Nephron (organoid): ENCODE results near the gene TUBAL3.
A peak's percentile ranks its signal among the peaks of the same experiment; 100 is the strongest.

Source experiments
- H3K27ac Mint-ChIP-seq, 3 experiments: 2 replicates each; pipeline ENCODE4 v1.8.0; 2020; ENCODE audit warnings: mixed read lengths in 3 of 3, mild to moderate bottlenecking in 2 of 3, moderate library complexity in 1 of 3
- H3K27me3 Mint-ChIP-seq: 2 replicates; pipeline ENCODE4 v1.8.0; 2021; ENCODE audit warnings: low read depth, mild to moderate bottlenecking, moderate library complexity, mixed read lengths
- H3K36me3 Mint-ChIP-seq: 2 replicates; pipeline ENCODE4 v1.8.0; 2020; ENCODE audit warnings: low read depth, mixed read lengths
- H3K4me1 Mint-ChIP-seq: 2 replicates; pipeline ENCODE4 v1.8.0; 2020; ENCODE audit warnings: mixed read lengths
- H3K4me3 Mint-ChIP-seq, 3 experiments: 2 replicates each; pipeline ENCODE4 v1.8.0; 2020; ENCODE audit warnings: mild to moderate bottlenecking in 3 of 3, mixed read lengths in 3 of 3, moderate library complexity in 2 of 3
- H3K9me3 Mint-ChIP-seq: 2 replicates; pipeline ENCODE4 v1.8.0; 2020; ENCODE audit warnings: mixed read lengths
- CTCF ChIP-seq, 3 experiments: fragments of 200-600 bp; sonication (generic); IDR thresholded peaks; one replicate each; pipeline ENCODE4 v1.5.0; 2021; ENCODE audit warnings: antibody characterized with exemption in 3 of 3; ENCODE audit not compliant: unreplicated experiment in 3 of 3

Gene TUBAL3

GRCh38 chr10:5419466-5420094, 15.0 kb upstream of the TUBAL3 start:
- Mint-ChIP-seq H3K9me3 (peaks cover 36% of the 10 kb centered on the region), H3K4me3 (no peak overlapping the region), H3K4me1 (no peaks in the 10 kb centered on the region), H3K27me3 (peaks cover 3% of the 10 kb centered on the region), H3K36me3 (peaks cover 44% of the 10 kb centered on the region), H3K27ac (no peak overlapping the region)
- no peak for TF ChIP-seq CTCF (IDR thresholded peaks at IDR 0.05; ENCODE audit: unreplicated experiment in 3 of 3)

- H3K27ac Mint-ChIP-seq = no peak overlapping the region
- no peak overlapping the region for H3K4me3 Mint-ChIP-seq
- H3K4me1 Mint-ChIP-seq = no peaks in the 10 kb centered on the region
- peaks cover 36% of the 10 kb centered on the region for H3K9me3 Mint-ChIP-seq
- no peak for TF ChIP-seq CTCF (IDR thresholded peaks at IDR 0.05; ENCODE audit: unreplicated experiment in 3 of 3)
- H3K36me3 Mint-ChIP-seq = peaks cover 44% of the 10 kb centered on the region
- H3K27me3 Mint-ChIP-seq = peaks cover 3% of the 10 kb centered on the region
These were observed 14.0 kb upstream of the TUBAL3 start for GRCh38 chr10:5418584-5418983.

- no peak for TF ChIP-seq CTCF (IDR thresholded peaks at IDR 0.05; ENCODE audit: unreplicated experiment in 3 of 3)
- Mint-ChIP-seq H3K4me3 (no peak overlapping the region), H3K9me3 (peaks cover 33% of the 10 kb centered on the region), H3K27me3 (peaks cover 3% of the 10 kb centered on the region), H3K36me3 (peaks cover 40% of the 10 kb centered on the region), H3K27ac (no peak overlapping the region), H3K4me1 (no peaks in the 10 kb centered on the region)
These were observed 12.4 kb upstream of the TUBAL3 start for GRCh38 chr10:5416981-5417380.

GRCh38 chr10:5413012-5413938, 8.6 kb upstream of the TUBAL3 start:
- Mint-ChIP-seq H3K4me1 (no peaks in the 10 kb centered on the region), H3K36me3 (peaks cover 19% of the 10 kb centered on the region), H3K4me3 (no peak overlapping the region), H3K9me3 (peaks cover 12% of the 10 kb centered on the region), H3K27ac (no peak overlapping the region), H3K27me3 (peaks cover 3% of the 10 kb centered on the region)
- TF ChIP-seq CTCF (IDR thresholded peaks at IDR 0.05; ENCODE audit: unreplicated experiment in 3 of 3) = no peak

GRCh38 chr10:5412277-5412941, 7.8 kb upstream of the TUBAL3 start, which contains the start of gene NET1:
Gene NET1 (plus strand): TSS chr10:5412557. CDS start chr10:5412693, 136 bp downstream.
- H3K27ac Mint-ChIP-seq = no peak within 1 kb of the TSS
- H3K9me3 Mint-ChIP-seq = peaks cover 9% of the 10 kb centered on the region
- no peaks in the 10 kb centered on the region for H3K4me1 Mint-ChIP-seq
- H3K27me3 Mint-ChIP-seq = peaks cover 3% of the 10 kb centered on the region
- TF ChIP-seq CTCF (IDR thresholded peaks at IDR 0.05; ENCODE audit: unreplicated experiment in 3 of 3) = no peak
- peak within 1 kb of the TSS in 1 of 3 experiments; percentile 87 for H3K4me3 Mint-ChIP-seq
- H3K36me3 Mint-ChIP-seq = peaks cover 13% of the 10 kb centered on the region
